CD4-positive, alpha-beta T cell treated with Interferon gamma for 1 hour (primary cell): ENCODE data around the gene IL16.

ENCODE experiments used
- DNase-seq: peaks from one replicate; pipeline ENCODE4 v3.0.0-alpha.2; 2020

IL16 gene

DNA sequence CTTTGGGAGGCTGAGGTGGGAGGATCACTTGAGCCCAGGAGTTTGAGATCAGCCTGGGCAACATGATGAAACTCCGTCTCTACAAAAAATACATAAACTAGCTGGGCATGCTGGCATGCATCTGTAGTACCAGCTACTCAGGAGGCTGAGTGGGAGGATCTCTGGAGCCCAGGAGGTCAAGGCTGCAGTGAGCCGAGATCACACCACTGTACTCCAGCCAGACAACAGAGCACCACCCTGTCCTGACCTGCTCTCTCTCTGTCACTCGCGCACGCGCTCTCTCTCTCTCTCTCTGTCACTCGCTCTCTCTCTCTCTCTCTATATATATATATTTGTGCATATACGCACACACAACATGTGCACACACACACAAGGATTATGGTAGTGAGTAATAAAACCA, 61.8 kb downstream of the IL16 start:
- DNase-seq, result no peak

DNA sequence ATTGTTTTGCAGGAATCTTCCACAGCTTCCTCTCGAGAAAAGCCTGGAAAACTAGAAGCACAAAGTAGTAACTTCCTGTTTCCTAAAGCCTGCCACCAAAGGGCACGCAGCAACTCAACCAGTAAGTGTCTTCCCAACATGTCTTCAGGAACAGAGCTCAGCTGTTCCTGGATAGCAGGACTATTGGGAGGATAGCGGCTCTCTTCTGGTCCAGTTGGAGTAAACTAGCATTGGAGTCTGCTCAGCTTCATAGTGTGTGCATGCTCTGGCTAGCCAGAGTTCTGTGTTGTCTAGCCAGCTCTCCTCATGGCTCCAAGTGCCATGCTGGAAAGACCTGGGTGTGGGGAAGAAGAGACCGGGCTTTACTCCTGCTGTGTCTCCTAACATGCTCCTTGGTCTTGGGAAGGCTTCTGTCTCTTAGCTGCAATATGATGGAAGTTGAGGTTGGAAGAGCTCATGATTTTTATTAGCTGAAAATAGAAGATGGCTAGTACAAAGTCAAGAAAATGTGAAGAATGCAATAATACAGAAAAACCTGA, 63.1 kb downstream of the IL16 start:
- DNase-seq, result no peak

DNA sequence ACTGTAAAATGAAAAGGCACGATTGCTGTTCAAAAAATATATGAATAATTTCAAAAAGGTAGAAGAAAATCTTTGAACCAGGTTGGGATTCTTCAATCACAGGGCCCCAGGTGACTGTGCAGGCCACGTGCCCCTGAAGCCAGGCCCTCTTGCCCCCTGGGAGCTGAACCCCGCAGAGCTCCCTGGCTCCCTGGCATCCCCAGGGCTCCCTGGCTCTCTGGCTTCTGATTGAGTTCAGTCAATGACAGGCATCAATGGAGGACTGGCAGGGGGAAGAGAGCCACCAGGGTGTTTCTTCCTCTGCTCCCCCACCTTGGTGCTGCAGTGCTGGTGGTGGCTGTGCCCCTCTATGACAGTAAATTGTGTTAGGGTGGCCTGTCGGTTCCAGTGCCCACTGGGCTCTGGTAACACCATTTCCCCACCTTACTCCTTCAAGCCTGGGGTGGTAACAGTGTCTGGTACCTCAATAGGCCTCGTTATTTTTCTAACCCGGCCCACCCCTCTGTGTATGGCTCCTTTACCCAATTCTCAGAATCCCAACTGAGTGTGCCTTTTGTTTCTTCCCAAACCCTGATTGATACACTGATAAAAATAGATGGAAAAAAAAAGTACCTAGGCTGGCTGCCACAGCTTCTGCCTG, 64.6 kb downstream of the IL16 start:
- no peak for DNase-seq

DNA sequence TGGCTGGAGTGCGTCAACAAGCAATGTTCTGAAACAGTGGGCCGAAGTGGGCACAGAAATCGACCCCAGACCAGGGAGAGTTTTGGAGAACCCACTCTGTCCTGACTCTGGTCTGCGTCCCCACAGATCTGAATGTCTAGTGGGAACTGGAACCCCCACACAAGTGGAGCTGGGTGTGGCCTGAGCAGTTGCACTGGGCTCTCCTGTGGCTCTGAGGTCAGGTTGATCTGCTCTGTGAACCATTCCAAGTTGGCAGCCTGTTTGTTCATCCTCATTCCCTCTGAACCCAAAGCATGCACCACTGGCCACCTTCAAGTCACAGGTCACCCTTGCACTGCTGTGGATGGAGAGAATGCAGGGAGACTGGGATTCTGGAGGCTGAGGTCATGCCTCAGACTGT, 66.8 kb downstream of the IL16 start:
- no peak for DNase-seq

DNA sequence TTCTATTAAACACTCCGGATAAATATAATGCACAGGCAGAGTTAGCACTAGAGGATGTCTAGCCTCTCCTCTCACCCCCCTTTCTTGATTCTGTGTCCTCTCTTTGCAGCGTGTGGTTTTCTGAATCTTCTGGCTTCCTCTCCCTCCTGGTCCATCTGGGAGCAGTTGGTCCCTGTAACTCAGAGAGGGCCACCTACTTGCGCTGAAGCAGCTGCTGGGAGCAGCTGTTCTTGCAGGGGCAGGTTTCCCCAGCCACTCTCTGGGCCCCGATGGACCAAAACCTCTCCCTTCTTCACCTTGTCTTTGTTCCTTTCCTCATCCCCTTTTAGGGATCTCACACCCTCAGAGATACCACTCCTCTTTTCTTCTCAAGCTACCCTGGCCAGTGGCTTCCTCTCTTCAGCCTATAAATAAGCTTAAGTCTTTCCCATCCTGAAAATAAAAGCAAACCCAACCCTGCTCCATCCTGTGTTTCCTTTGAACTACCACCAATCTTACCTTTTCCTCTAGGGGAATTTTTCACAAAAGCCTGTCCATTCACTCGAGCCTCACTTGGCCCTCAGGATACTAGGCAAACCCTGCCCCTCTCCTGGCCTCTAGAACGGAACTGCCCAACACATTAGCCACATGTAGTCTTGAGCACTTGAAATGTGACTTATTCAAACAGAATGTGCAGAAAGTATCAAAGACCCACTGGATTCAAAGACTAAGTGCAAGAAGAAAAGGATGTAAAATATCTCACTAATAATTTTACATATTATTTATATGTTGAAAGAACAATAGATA, 67.6 kb downstream of the IL16 start:
- DNase-seq, result no peak

DNA sequence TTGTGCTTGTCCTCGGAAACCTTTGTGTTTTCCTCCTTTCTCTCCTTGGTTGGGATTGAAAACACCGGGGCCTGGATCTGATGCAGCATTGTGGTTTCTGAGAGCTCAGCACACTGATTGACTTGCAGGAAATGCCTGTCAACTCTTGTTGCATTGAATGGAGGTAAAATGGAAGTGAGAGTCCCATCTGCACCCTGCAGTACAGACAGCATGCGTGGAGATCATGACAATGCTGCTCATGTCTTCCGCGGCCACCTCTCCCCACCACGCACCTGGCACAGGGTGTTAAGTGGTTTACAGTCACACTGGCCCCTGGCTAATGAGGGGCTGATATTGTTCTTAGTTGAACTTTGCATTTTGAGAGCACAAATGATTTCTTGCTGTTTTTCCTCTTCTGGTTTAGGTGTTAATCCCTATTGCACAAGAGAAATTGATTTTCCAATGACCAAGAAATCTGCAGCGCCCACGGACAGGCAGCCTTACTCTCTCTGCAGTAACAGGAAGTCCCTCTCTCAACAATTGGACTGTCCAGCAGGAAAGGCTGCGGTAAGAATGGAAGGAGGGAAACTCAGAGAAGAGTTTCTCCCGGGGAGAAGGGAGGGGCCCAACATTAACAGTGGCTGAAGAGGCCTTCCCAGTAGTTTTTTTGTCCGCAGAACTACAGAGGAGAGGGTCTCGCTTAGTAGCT, 68.7 kb downstream of the IL16 start:
- no peak for DNase-seq

DNA sequence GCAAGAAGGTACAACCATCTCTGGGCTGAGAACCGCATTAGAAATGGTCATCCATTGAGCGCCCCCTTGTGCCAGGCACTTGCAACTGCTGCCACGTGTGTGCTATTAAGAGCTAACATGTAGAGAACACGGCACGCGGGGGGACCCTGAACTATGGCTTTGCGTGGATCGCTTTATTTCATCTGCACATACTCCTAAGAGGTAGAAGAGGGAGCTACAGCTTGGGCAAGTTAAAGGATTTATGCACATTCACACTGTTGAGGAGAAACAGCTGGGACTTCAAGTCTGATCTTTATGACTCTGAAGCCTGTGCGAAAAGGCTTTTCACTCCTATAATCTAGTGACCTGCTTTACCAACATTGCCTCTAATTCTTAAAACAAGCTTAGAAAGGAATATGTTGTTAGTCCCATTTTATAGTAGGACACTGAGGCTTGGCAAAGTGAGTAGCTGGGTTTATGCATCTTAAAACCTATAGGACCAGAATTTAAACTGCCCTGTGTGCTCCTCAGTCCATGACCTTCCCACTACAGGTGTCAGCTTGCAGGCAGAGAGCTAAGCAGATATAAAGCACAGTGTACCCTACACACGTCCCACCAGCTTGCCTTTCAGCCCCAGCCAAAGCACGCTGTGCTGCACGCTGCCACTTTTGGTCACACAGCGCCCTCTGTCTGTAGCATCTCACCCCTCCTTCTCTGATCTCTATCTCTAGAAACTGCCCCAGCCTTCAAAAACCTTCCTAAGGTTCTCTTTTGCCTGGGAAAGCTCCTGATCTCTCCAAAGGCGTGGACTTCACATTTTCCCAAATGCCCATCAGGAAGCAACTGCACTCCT, 69.5 kb downstream of the IL16 start:
- DNase-seq, result peak; percentile 75

DNA sequence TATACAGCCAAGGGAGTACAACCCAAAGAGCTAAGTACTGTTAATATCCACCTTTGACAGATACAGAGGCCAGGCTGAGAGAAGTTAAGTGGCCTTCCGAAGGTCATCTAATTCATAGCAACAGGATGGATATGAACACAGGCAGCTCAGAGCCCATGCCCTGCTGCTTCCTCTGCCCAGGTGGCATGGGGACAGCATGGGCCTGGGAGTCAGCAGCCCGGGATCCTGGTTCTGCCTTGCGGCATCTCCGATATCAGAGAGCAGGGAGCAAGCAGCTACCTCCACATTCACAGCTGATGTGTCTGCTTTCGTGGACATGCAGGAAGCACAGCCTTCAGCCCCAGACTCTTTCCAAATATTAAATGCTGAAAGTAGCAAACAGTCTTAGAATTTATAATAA, 71.7 kb downstream of the IL16 start:
- no peak for DNase-seq

DNA sequence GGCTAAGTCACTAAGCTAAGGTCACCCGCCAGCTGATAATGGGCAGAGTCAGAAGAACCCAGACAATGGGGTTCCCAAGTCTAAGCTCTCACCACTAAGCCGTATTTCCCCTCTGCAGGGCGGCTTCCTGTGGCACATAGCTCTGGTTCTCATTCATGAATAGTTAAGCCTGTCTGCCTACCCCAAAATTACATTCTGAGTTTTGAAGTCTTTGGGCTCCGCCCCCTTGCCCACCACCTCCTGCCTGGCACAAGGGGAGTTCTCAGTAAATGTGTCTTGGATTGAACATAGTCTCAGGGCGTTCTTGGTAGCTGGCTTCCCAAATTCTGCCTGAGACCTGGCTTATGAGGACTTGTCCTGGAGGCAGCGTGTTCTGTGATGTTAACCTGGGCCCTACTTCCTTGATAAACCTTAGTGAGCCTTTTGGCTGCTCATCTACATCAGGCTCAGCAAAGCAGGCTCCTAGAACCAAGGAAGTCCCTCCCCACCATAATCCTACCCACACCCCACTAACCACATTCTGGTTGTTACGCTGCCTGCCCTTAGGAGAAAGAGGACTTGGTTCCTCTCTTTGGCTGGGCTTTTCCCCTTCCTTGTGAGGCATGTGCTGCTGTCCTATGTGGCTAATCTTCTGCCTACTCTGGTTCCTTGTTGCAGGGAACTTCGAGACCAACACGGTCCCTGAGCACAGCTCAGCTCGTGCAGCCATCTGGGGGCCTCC, 72.4 kb downstream of the IL16 start:
- no peak for DNase-seq

DNA sequence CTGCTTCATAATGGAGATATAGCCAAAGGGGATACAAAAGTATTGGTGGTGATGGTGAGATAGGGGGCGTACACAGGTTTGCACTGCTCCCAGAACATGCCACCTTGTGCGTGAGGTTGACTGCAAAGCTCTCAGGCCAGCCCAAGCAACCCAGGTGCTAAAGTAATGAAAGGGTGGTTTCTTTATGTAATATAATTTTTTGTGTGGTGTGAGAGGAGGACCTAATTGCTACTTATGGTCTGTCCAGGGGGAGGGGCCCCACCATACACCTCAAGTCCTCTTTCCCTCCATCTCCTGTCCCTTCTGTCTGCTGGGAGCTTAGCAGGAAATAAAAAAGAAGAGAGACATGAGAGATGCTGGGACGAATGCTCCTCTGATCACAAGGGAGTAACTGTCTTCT, 73.5 kb downstream of the IL16 start:
- DNase-seq, result no peak

DNA sequence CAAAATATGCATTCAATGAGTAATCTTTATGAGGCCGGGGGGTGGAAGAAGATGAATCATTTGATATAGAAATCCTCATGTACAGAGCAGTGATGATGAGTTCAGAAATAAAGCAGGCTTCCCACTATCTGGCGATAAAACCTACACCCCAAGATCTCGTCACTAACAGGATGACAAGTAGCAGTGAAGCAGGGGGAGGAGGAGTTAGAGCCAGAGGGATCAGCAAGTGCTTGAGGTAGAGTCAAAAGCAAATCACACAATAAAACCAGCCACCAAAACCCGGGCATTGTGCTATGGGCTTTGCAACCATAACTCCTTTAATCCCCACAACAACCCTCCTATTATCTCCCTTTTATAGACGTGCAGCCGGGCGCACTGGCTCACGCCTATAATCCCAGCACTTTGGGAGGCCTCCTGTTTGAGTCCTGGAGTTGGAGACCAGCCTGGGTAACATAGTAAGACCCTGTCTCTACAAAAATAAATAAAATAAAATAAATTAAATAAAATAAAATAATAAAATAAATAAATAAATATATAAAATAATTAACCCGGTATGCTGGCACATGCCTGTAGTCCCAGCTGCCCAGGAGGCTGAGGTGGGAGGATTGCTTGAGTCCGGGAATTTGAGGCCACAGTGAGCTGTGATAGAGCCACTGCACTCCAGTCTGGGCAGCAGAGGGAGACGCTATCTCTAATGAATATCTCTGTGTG, 74.3 kb downstream of the IL16 start:
- DNase-seq, result no peak

DNA sequence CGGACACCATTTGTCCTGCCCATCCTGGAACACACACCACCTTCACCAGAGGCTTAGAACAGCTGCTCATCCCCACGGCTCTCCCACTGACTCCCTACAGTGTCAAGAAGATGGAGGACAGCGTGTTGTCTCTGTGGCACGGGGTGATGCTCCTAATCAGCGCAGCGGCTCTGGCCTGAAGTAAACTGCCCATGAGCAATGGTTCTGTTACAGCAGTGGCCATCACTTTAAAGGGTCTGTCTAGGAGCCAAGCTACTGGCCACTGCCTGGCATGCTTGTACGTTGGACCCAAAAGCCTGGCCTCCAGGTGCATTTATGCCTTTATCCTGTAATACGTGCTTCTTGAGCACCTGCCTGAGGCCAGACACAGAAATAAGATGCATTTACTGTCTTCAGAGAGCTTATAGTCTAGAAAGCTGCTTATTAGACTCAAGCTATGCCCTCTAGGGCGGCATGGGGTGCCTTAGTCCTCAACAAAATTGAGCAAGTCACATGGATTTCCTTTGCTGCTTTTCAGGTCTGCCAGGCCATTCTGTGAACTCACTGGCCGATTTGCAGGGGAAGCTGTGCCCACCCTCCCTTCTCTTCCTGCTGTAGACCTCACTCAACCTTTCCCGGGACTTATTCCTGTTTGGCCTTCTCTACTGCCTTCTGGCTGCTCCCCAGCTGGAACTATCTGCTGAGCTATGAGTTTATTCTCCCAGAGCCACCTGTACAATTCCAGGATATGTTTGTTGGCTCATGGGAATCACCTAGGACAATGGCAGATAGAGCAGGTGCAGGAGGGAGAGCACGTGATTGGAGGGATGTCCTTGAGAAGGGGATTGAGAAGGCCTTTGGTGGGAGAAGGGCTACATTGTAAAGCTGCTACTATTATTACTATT, 75.3 kb downstream of the IL16 start:
- DNase-seq, result no peak

DNA sequence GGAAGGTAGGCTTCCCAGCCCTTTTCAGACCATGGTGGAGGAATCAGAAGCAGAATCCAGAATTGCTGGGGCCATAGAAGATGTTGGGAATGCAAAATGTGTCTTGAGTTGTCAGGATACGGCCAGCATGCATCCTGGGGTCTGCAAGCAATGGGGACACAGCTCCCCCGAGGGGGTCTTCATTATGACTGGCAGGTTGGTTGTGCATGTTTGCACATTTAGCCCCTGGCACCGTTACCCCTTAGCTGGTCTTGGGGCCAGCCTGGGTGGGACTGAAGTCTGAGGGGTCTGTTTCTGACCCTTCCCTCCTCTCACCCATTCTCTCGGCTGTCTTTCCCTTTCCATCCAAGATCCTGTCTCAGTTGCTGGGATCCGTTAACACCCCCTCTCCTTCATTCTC, 76.5 kb downstream of the IL16 start:
- DNase-seq, result no peak

DNA sequence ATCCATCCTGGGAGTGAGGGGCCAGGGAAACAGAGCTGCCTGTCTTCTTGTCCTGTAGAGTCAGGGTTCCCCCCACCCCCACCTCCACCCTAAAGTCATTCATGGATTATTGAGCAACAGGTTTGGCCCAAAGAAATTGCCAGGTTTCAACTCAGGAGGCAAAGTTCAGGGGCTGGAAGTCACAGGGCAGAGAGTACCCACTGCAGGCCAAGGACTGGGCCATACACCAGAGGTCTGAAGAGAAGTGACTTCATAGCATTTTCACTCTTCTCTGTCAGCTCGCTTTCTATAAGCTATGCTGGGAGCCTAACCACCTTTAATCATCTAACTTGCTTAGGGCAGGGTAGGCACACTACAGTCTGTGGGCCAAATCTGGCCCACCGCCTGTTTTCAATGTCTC, 77.2 kb downstream of the IL16 start:
- DNase-seq, result no peak

DNA sequence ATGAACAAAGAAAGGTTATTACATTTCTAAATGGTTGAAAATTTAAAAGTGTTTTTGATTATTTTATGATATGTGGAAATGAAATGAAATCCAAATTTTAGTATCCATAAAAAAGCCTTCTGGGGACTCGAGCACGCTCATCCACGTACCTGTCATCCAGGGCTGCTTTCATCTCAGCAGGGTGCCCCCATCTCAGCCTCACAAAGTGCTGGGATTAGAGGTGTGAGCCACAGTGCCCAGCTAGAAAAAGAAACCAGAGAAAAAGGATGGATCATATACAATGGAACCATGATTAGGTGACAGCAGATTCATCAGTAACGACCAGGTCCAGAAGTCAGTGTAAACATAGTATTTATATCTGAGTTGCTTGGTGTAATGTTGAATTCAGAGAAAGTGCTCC, 77.6 kb downstream of the IL16 start:
- DNase-seq, result no peak

DNA sequence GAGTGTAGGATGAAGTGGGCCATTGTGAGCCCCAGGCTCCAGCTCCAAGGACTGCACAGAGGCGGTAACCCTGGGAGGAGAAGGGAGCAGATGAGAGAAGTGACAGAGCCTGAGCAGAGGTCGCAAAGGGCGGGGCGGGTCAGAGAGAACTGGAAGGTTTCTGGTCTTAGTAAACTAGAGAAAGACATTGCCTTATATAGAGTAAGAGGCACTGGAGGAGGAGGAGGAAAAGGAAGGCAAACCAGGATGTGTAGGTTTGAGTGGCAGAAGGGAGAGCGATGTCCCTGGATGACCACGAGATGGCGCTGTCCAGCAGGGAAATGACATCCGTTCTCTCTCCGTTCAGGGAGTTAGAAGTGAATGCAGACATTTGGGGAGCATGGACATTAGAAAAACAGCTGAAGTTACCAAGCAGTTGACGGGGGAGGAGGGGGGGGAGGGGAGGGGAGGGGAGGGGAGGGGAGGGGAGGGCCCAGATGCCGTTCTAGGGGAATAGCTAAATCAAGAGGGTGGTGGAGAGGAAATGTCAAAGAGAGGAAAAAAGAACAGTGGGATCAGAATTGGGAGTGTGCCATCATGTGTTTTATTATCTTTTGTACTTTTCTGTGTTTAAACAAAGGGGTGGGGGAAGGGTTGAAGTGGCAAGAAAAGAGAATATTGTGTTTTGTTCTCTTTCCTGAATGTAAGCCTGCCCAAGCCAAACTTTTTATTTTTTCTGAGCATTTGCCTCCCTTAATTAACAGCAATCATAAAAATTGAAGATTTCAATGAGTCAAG, 78.4 kb downstream of the IL16 start:
- peak; percentile 79 for DNase-seq

DNA sequence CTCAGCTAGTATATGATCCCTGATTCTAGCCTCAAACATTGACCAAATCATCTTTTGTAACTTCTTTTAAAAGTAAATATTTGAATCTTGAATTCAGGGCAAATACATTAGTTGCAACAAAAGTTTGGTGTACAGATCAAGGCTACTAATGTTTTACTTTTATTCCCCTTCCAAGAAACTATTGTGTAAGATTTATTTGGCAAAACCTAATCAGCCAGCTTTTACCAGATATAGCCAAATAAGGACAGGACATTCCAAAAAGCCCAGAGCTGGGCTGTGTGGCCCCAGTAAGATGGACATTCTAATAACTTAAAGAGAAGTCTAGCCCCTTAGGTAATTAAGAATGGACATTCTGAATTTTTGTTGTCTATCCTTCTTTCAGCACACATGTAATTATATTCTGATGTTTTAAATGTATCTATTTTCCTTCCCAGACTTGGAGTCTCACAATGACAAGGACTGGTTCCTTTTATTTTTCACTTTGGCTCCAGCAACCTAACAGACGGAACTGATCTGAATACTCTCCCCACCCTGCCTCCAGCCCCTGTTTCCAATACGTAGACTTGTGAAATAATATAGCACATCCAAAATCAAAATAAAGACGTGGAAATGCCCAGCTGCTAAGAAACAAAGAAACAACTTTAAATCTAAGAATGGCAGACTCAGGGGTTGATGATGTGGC, 79.2 kb downstream of the IL16 start:
- DNase-seq, result no peak

DNA sequence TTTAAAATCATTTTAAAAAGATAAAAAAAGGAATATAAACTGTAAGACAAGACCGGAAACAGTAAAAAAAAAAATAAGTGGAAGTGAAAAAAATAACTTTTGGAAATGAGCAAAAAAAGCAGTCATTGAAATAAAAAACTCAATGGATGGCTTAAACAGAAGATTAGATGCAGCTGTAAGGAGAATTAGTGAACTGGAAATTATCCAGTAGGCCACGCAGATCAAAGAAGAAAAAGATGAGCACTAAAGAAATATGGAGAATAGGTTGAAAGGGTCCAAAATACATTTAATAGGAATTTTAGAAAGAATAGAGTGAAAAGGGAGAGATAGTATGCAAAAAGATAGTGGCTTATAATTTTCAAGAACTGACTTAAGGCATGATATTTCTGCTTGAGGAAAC, 80.3 kb downstream of the IL16 start:
- DNase-seq, result no peak

DNA sequence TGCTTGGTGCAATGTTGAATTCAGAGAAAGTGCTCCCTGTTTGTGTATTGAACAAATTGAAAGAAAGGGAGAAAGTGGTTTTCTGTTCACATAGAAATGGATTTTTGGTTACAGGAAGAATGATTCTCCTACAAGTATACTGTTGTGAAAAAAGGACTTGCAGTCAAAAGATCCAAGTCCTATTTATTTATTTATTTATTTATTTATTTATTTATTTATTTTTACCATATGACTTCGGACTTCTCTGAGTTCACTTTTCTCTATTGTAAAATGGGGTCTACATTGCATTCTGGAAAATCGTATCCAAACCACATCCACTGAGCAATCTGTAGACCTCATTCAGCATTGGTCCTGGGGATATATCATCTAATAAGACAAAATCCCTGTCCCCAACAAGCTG, 81.2 kb downstream of the IL16 start:
- no peak for DNase-seq
